ENCODE results near the gene MED23. TPM values are rescaled to one million over a fixed set of nuclear protein-coding genes. Genes with fewer than 3 reads are reported as not detected.

MED23 gene
- total RNA-seq, 1 donor = 54.4 TPM

- DNase-seq (ENCODE audit: low read depth) = no peak
- H3K4me3 ChIP-seq (ENCODE audit: low read depth, low read length) = no peak overlapping the region
- no peak for TF ChIP-seq CTCF (IDR thresholded peaks at IDR 0.05; ENCODE audit: insufficient read depth, low read depth, low read length)
Observed at GRCh38 chr6:131652472-131652871, 24.4 kb upstream of the MED23 start.

- no peak for DNase-seq (ENCODE audit: low read depth)
- no peak for TF ChIP-seq CTCF (IDR thresholded peaks at IDR 0.05; ENCODE audit: insufficient read depth, low read depth, low read length)
Observed at GRCh38 chr6:131651782-131652181, 23.7 kb upstream of the MED23 start.

GRCh38 chr6:131646249-131646670, 18.2 kb upstream of the MED23 start:
- H3K4me3 ChIP-seq (ENCODE audit: low read depth, low read length) = no peak overlapping the region
- TF ChIP-seq CTCF (IDR thresholded peaks at IDR 0.05; ENCODE audit: insufficient read depth, low read depth, low read length) = no peak
- DNase-seq (ENCODE audit: low read depth) = no peak

More at GRCh38 chr6:131651782-131652181, 23.7 kb upstream of the MED23 start:
- no peak overlapping the region for H3K4me3 ChIP-seq (ENCODE audit: low read depth, low read length)

- H3K4me3 ChIP-seq (ENCODE audit: low read depth, low read length) = no peak overlapping the region
- TF ChIP-seq CTCF (IDR thresholded peaks at IDR 0.05; ENCODE audit: insufficient read depth, low read depth, low read length) = no peak
- no peak for DNase-seq (ENCODE audit: low read depth)
Observed at GRCh38 chr6:131645846-131646245, 17.8 kb upstream of the MED23 start.

- no peak for TF ChIP-seq CTCF (IDR thresholded peaks at IDR 0.05; ENCODE audit: insufficient read depth, low read depth, low read length)
- no peak for DNase-seq (ENCODE audit: low read depth)
Observed at GRCh38 chr6:131644921-131645320, 16.9 kb upstream of the MED23 start.

GRCh38 chr6:131643855-131644460, 15.9 kb upstream of the MED23 start:
- TF ChIP-seq CTCF (IDR thresholded peaks at IDR 0.05; ENCODE audit: insufficient read depth, low read depth, low read length) = no peak
- no peak overlapping the region for H3K4me3 ChIP-seq (ENCODE audit: low read depth, low read length)
- DNase-seq (ENCODE audit: low read depth) = no peak

More at GRCh38 chr6:131644921-131645320, 16.9 kb upstream of the MED23 start:
- no peak overlapping the region for H3K4me3 ChIP-seq (ENCODE audit: low read depth, low read length)

All from fibroblast of villous mesenchyme (primary cell).